Peyer's patch (tissue), 4 donors: ENCODE data around the gene SLC18A3. TPM values are rescaled to one million over a fixed set of nuclear protein-coding genes. Genes with fewer than 3 reads are reported as not detected.
A peak's percentile ranks its signal among the peaks of the same experiment; 100 is the strongest.

ENCODE experiments used
- DNase-seq, 3 donors: peaks; one replicate each; pipeline ENCODE4 v3.0.0-alpha.2; 2017 to 2019
- H3K27ac ChIP-seq, 4 donors: fragments of 200-600 bp; sonication (generic); one replicate each; pipeline ENCODE4 v1.5.1; 2016 to 2019
- H3K27me3 ChIP-seq, 2 donors: fragments of 200-600 bp; sonication (generic); one replicate each; pipeline ENCODE4 v1.5.1; 2019
- H3K36me3 ChIP-seq, 3 donors: fragments of 200-600 bp; sonication (generic); one replicate each; pipeline ENCODE4 v1.5.1; 2016 to 2019
- H3K4me1 ChIP-seq, 4 donors: fragments of 200-600 bp; sonication (generic); one replicate each; pipeline ENCODE4 v1.5.1; 2016 to 2019
- H3K4me3 ChIP-seq, 4 donors: fragments of 200-600 bp; sonication (generic); 1 replicate in 3 of 4; 2 replicates in 1 of 4; pipeline ENCODE4 v1.5.1; 2016 to 2019; ENCODE audit warnings: mild to moderate bottlenecking in 1 of 4
- H3K9me3 ChIP-seq, 4 donors: fragments of 200-600 bp; sonication (generic); one replicate each; pipeline ENCODE4 v1.5.1; 2016 to 2019; ENCODE audit warnings: mild to moderate bottlenecking in 1 of 4
- POLR2A ChIP-seq, 2 donors: fragments of 450-650 bp; IDR thresholded peaks; one replicate each; pipeline ENCODE4 v1.5.1; 2017; ENCODE audit warnings: antibody characterized with exemption in 2 of 2, mild to moderate bottlenecking in 2 of 2, moderate library complexity in 2 of 2
- total RNA-seq, 4 donors: library from RNA; depleted of rRNA; stranded (reverse); fragments of >200 nt; gene quantifications; one replicate each; pipeline ENCODE4 v1.1.0, GENCODE V29; 2016
- TF ChIP-seq, protein P1 (sequence below), 6 experiments: fragments of 450-650 bp in 4 of 6; fragments of 200-600 bp in 2 of 6; sonication (generic) in 1 of 6; IDR thresholded peaks; one replicate each; pipeline ENCODE4 v1.5.1; 2017 to 2019; ENCODE audit warnings: antibody characterized with exemption in 6 of 6, mild to moderate bottlenecking in 3 of 6, moderate library complexity in 1 of 6

The SLC18A3 gene
- total RNA-seq, 4 donors from 2014 or later: 0.47 TPM; not detected in 3

GRCh38 chr10:49609283-49610113 is 612 bp upstream of the SLC18A3 start:
- Histone ChIP-seq H3K4me1 (peaks cover 0 to 21% (median 0%) of the 10 kb centered on the region in 4 donors), H3K4me3 (peak overlapping the region in 1 of 4 donors; percentile 19), H3K36me3 (no peaks in the 10 kb centered on the region), H3K27ac (no peak overlapping the region), H3K27me3 (peaks cover 0 to 43% of the 10 kb centered on the region in 2 donors), H3K9me3 (peaks cover 0 to 9% (median 0%) of the 10 kb centered on the region in 4 donors)
- DNase-seq: peak in 2 of 3 donors; percentile 31 to 34
- no peak for TF ChIP-seq POLR2A (IDR thresholded peaks at IDR 0.05)
- TF ChIP-seq, protein P1, sequence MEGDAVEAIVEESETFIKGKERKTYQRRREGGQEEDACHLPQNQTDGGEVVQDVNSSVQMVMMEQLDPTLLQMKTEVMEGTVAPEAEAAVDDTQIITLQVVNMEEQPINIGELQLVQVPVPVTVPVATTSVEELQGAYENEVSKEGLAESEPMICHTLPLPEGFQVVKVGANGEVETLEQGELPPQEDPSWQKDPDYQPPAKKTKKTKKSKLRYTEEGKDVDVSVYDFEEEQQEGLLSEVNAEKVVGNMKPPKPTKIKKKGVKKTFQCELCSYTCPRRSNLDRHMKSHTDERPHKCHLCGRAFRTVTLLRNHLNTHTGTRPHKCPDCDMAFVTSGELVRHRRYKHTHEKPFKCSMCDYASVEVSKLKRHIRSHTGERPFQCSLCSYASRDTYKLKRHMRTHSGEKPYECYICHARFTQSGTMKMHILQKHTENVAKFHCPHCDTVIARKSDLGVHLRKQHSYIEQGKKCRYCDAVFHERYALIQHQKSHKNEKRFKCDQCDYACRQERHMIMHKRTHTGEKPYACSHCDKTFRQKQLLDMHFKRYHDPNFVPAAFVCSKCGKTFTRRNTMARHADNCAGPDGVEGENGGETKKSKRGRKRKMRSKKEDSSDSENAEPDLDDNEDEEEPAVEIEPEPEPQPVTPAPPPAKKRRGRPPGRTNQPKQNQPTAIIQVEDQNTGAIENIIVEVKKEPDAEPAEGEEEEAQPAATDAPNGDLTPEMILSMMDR (IDR thresholded peaks at IDR 0.05): no peak

GRCh38 chr10:49610458-49611165 is 502 bp downstream of the SLC18A3 start:
- peaks cover 0 to 9% (median 0%) of the 10 kb centered on the region in 4 donors for H3K9me3 ChIP-seq
- TF ChIP-seq, protein P1 (IDR thresholded peaks at IDR 0.05): no peak
- TF ChIP-seq POLR2A (IDR thresholded peaks at IDR 0.05): no peak
- H3K36me3 ChIP-seq: no peaks in the 10 kb centered on the region
- H3K4me3 ChIP-seq: peak overlapping the region in 1 of 4 donors; percentile 19
- peaks cover 0 to 43% of the 10 kb centered on the region in 2 donors for H3K27me3 ChIP-seq
- DNase-seq: peak in 2 of 3 donors; percentile 28 to 34
- no peak overlapping the region for H3K27ac ChIP-seq
- peaks cover 0 to 21% (median 0%) of the 10 kb centered on the region in 4 donors for H3K4me1 ChIP-seq

DNA sequence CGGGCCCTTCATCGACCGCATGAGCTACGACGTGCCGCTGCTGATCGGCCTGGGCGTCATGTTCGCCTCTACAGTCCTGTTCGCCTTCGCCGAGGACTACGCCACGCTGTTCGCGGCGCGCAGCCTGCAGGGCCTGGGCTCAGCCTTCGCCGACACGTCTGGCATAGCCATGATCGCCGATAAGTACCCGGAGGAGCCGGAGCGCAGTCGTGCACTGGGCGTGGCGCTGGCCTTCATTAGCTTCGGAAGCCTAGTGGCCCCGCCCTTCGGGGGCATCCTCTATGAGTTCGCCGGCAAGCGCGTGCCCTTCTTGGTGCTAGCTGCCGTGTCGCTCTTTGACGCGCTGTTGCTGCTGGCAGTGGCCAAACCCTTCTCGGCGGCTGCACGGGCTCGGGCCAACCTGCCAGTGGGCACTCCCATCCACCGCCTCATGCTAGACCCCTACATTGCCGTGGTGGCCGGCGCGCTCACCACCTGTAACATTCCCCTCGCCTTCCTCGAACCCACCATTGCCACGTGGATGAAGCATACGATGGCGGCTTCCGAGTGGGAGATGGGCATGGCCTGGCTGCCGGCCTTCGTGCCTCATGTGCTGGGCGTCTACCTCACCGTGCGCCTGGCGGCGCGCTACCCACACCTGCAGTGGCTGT is 1.2 kb downstream of the SLC18A3 start:
- Histone ChIP-seq H3K27me3 (peaks cover 0 to 43% of the 10 kb centered on the region in 2 donors), H3K4me3 (peak overlapping the region in 1 of 4 donors; percentile 19), H3K4me1 (peaks cover 0 to 21% (median 0%) of the 10 kb centered on the region in 4 donors), H3K27ac (no peak overlapping the region), H3K36me3 (no peaks in the 10 kb centered on the region), H3K9me3 (peaks cover 0 to 9% (median 0%) of the 10 kb centered on the region in 4 donors)
- peak in 2 of 3 donors; percentile 32 to 36 for DNase-seq
- TF ChIP-seq POLR2A (IDR thresholded peaks at IDR 0.05): no peak
- TF ChIP-seq, protein P1 (IDR thresholded peaks at IDR 0.05): no peak

DNA sequence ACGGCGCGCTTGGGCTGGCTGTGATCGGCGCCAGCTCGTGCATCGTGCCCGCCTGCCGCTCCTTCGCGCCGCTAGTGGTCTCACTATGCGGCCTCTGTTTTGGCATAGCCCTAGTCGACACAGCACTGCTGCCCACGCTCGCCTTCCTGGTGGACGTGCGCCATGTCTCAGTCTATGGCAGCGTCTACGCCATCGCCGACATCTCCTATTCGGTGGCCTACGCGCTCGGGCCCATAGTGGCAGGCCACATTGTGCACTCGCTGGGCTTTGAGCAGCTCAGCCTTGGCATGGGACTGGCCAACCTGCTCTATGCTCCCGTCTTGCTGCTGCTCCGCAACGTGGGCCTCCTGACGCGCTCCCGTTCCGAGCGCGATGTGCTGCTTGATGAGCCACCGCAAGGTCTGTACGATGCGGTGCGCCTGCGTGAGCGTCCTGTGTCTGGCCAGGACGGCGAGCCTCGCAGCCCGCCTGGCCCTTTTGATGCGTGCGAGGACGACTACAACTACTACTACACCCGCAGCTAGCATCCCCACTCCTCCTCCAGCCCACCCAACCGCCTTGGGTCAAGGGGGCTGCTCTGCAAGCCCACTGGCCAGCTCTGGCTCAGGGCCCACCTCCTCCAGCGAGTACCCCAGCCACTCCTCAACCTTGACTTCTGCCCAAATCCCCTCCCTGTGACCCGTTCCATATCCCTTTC is 1.9 kb downstream of the SLC18A3 start:
- Histone ChIP-seq H3K9me3 (peaks cover 0 to 9% (median 0%) of the 10 kb centered on the region in 4 donors), H3K4me3 (no peak overlapping the region), H3K27me3 (peaks cover 0 to 43% of the 10 kb centered on the region in 2 donors), H3K27ac (no peak overlapping the region), H3K4me1 (peaks cover 0 to 21% (median 0%) of the 10 kb centered on the region in 4 donors), H3K36me3 (no peaks in the 10 kb centered on the region)
- TF ChIP-seq POLR2A (IDR thresholded peaks at IDR 0.05): no peak
- TF ChIP-seq, protein P1 (IDR thresholded peaks at IDR 0.05): no peak
- DNase-seq: peak in 2 of 3 donors; percentile 24 to 31
